H9 (cell line): ENCODE data around the gene IL20RA. TPM values are rescaled to one million over a fixed set of nuclear protein-coding genes. Genes with fewer than 3 reads are reported as not detected.
A peak's percentile ranks its signal among the peaks of the same experiment; 100 is the strongest.

Experiments
- DNase-seq: peaks from one replicate; pipeline ENCODE4 v3.0.0-alpha.2; 2017
- H2AFZ ChIP-seq: one replicate; pipeline ENCODE4 v1.6.1; 2013; ENCODE audit warnings: mild to moderate bottlenecking, low read length, control low read depth, moderate library complexity
- H2AK5ac ChIP-seq: 2 replicates; pipeline ENCODE4 v1.6.1; 2013; ENCODE audit warnings: low read length, control low read depth, mixed read lengths; ENCODE audit not compliant: insufficient read length
- H2BK120ac ChIP-seq: one replicate; pipeline ENCODE4 v1.6.1; 2013; ENCODE audit warnings: low read depth, mild to moderate bottlenecking, low read length, control low read depth, inconsistent platforms; ENCODE audit not compliant: poor library complexity, severe bottlenecking
- H2BK12ac ChIP-seq: 2 replicates; pipeline ENCODE4 v1.6.1; 2013; ENCODE audit warnings: low read length, control low read depth, mixed read lengths, low read depth; ENCODE audit not compliant: insufficient read length
- H2BK15ac ChIP-seq: 2 replicates; pipeline ENCODE4 v1.6.1; 2013; ENCODE audit warnings: low read depth, low read length, control low read depth
- H2BK20ac ChIP-seq: one replicate; pipeline ENCODE4 v1.6.1; 2013; ENCODE audit warnings: low read depth, mild to moderate bottlenecking, low read length, control low read depth, inconsistent platforms; ENCODE audit not compliant: poor library complexity, severe bottlenecking
- H2BK5ac ChIP-seq: 2 replicates; pipeline ENCODE4 v1.6.1; 2013; ENCODE audit warnings: low read length, control low read depth, mixed read lengths; ENCODE audit not compliant: insufficient read length
- H3K14ac ChIP-seq: 2 replicates; pipeline ENCODE4 v1.6.1; 2013; ENCODE audit warnings: low read length, control low read depth; ENCODE audit not compliant: insufficient read depth
- H3K18ac ChIP-seq: 2 replicates; pipeline ENCODE4 v1.6.1; 2013; ENCODE audit warnings: low read depth, mild to moderate bottlenecking, mixed read lengths, low read length, control low read depth; ENCODE audit not compliant: insufficient read length
- H3K23ac ChIP-seq: 2 replicates; pipeline ENCODE4 v1.6.1; 2013; ENCODE audit warnings: low read length, control low read depth, mixed read lengths, low read depth; ENCODE audit not compliant: insufficient read length
- H3K23me2 ChIP-seq: 2 replicates; pipeline ENCODE4 v1.6.1; 2013; ENCODE audit warnings: low read depth, mild to moderate bottlenecking, mixed read lengths, low read length, control low read depth; ENCODE audit not compliant: insufficient read length, poor library complexity, severe bottlenecking
- H3K27ac ChIP-seq: 2 replicates; pipeline ENCODE4 v1.5.1; 2013; ENCODE audit warnings: low read length, control low read depth, mixed read lengths, low read depth; ENCODE audit not compliant: insufficient read length
- H3K27me3 ChIP-seq: 2 replicates; pipeline ENCODE4 v1.6.1; 2013; ENCODE audit warnings: low read length, control low read depth, inconsistent platforms; ENCODE audit not compliant: insufficient read depth
- H3K4ac ChIP-seq: 2 replicates; pipeline ENCODE4 v1.6.1; 2013; ENCODE audit warnings: low read depth, mild to moderate bottlenecking, control low read depth, inconsistent platforms, low read length, moderate library complexity
- H3K4me1 ChIP-seq: 2 replicates; pipeline ENCODE4 v1.6.1; 2013; ENCODE audit warnings: low read length, control low read depth, inconsistent platforms; ENCODE audit not compliant: insufficient read depth
- H3K4me2 ChIP-seq: 2 replicates; pipeline ENCODE4 v1.6.1; 2013; ENCODE audit warnings: low read length, control low read depth, mixed read lengths; ENCODE audit not compliant: insufficient read length, insufficient read depth
- H3K56ac ChIP-seq: 2 replicates; pipeline ENCODE4 v1.6.1; 2013; ENCODE audit warnings: low read depth, mild to moderate bottlenecking, mixed read lengths, low read length, control low read depth; ENCODE audit not compliant: insufficient read length
- H3K79me1 ChIP-seq: 2 replicates; pipeline ENCODE4 v1.6.1; 2013; ENCODE audit warnings: low read depth, mild to moderate bottlenecking, moderate library complexity, low read length, control low read depth, inconsistent platforms; ENCODE audit not compliant: insufficient read depth, poor library complexity, severe bottlenecking
- H3K79me2 ChIP-seq: 2 replicates; pipeline ENCODE4 v1.6.1; 2013; ENCODE audit warnings: low read length, control low read depth, inconsistent platforms; ENCODE audit not compliant: insufficient read depth
- H3K9ac ChIP-seq: 2 replicates; pipeline ENCODE4 v1.6.1; 2013; ENCODE audit warnings: low read length, control low read depth, mixed read lengths; ENCODE audit not compliant: insufficient read length; ENCODE audit errors: extremely low read depth
- H3K9me3 ChIP-seq: one replicate; pipeline ENCODE4 v1.6.1; 2013; ENCODE audit warnings: low read depth, low read length, inconsistent platforms; ENCODE audit not compliant: control insufficient read depth
- H3T11ph ChIP-seq: one replicate; pipeline ENCODE4 v1.6.1; 2013; ENCODE audit warnings: mild to moderate bottlenecking, low read length, control low read depth, inconsistent platforms
- H4K20me1 ChIP-seq: one replicate; pipeline ENCODE4 v1.6.1; 2013; ENCODE audit not compliant: control insufficient read depth, insufficient read length, insufficient read depth
- H4K5ac ChIP-seq: 2 replicates; pipeline ENCODE4 v1.6.1; 2013; ENCODE audit warnings: low read depth, mild to moderate bottlenecking, mixed read lengths, low read length, control low read depth; ENCODE audit not compliant: insufficient read length
- H4K8ac ChIP-seq: replicated peaks from 2 replicates; pipeline ENCODE4 v1.6.1; 2013; ENCODE audit warnings: low read length, control low read depth, mixed read lengths, low read depth; ENCODE audit not compliant: insufficient read length
- H4K91ac ChIP-seq: 2 replicates; pipeline ENCODE4 v1.6.1; 2013; ENCODE audit warnings: low read depth, mild to moderate bottlenecking, moderate library complexity, mixed read lengths, low read length, control low read depth; ENCODE audit not compliant: insufficient read length
- H3K27ac Mint-ChIP-seq, 3 experiments: 2 replicates in 2 of 3; 3 replicates in 1 of 3; pipeline ENCODE4 v1.8.0; 2020 to 2021; ENCODE audit warnings: mixed read lengths in 3 of 3, mild to moderate bottlenecking in 1 of 3, moderate library complexity in 1 of 3
- H3K27me3 Mint-ChIP-seq: 2 replicates; pipeline ENCODE4 v1.8.0; 2021; ENCODE audit warnings: low read depth, mild to moderate bottlenecking, moderate library complexity, mixed read lengths
- H3K36me3 Mint-ChIP-seq, 3 experiments: 2 replicates in 2 of 3; 3 replicates in 1 of 3; pipeline ENCODE4 v1.8.0; 2020 to 2021; ENCODE audit warnings: low read depth in 3 of 3, mixed read lengths in 3 of 3; ENCODE audit not compliant: insufficient read depth in 1 of 3
- H3K4me1 Mint-ChIP-seq, 2 experiments: 2 replicates each; pipeline ENCODE4 v1.8.0; 2020; ENCODE audit warnings: mixed read lengths in 2 of 2
- H3K4me3 Mint-ChIP-seq, 2 experiments: 2 replicates in 1 of 2; 3 replicates in 1 of 2; pipeline ENCODE4 v1.8.0; 2020 to 2021; ENCODE audit warnings: mild to moderate bottlenecking in 2 of 2, mixed read lengths in 2 of 2, moderate library complexity in 1 of 2
- H3K9me3 Mint-ChIP-seq, 2 experiments: 2 replicates in 1 of 2; 3 replicates in 1 of 2; pipeline ENCODE4 v1.8.0; 2020; ENCODE audit warnings: mild to moderate bottlenecking in 2 of 2, mixed read lengths in 2 of 2, moderate library complexity in 1 of 2
- WGBS: extraction: QIAGEN DNeasy Blood & Tissue Kit; methylation state at CpG from one replicate; pipeline ENCODE4 v1.1.7; 2013; ENCODE audit warnings: missing lambda C conversion rate, low lambda C conversion rate, mixed read lengths; ENCODE audit not compliant: insufficient read length; ENCODE audit errors: extremely low coverage; 5-methylcytosine and 5-hydroxymethylcytosine counted together
- total RNA-seq: library from RNA; stranded (reverse); gene quantifications from 2 replicates; pipeline ENCODE4 v1.2.1, GENCODE V29; 2021
- TF ChIP-seq, protein P1 (sequence below): fragments of 200-600 bp; sonication (generic); conservative IDR thresholded peaks from 3 replicates; pipeline ENCODE4 v1.8.0; 2021; ENCODE audit warnings: antibody characterized with exemption, mild to moderate bottlenecking

IL20RA gene
- total RNA-seq, 1 experiment from 2014 or later: 0.74 TPM

DNA sequence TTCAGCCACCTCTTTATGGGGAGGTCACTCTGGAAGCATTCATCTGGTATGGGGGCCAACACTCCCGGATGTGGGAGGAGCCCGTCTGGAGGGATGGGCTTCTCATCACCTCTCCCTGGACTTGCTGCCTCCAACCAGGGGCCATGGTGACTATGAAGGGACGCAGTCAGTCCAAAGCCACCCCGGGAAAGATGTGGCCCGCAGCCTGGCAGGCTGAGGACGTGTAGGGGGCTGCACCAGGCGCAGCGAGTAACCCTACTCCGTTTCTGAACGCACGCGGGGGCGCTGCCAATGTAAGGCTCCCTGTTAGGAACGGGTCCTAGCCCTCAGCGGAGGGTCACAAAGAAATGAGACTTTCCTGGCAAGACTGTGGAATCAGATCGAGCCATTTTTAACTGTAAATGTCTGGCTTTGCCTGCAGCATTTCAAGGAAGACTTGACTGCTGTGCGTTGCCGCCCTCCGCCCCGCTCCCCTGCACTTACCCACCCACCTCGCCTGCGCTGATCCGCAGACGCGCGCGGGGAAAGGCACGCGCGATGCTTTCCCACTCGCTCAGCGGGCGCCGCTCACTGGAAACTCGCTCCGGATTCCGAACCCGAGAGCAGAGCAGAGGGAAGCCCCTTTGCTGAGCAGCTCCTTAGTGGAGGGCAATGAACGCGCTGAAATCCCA lies 55.1 kb downstream of the IL20RA start:
- Histone ChIP-seq H3K9ac (peak overlapping the region; percentile 44), H3K27me3 (no peaks in the 10 kb centered on the region), H2BK5ac (no peak overlapping the region), H4K91ac (no peak overlapping the region), H4K5ac (no peak overlapping the region), H3K27ac (no peak overlapping the region), H3K9me3 (no peaks in the 10 kb centered on the region), H3K23me2 (peaks cover 7% of the 10 kb centered on the region), H2AFZ (peak overlapping the region; percentile 80), H2BK120ac (no peak overlapping the region), H3K18ac (peak overlapping the region; percentile 3), H3K4ac (no peak overlapping the region), H4K20me1 (no peaks in the 10 kb centered on the region), H4K8ac (no peak overlapping the region), H3T11ph (no peak overlapping the region), H3K56ac (no peak overlapping the region), H3K4me1 (peaks cover 6% of the 10 kb centered on the region; the same call in 1 of the 2 replicates), H2AK5ac (no peak overlapping the region), H3K23ac (no peak overlapping the region), H2BK15ac (no peak overlapping the region), H3K14ac (peak overlapping the region; percentile 27; the same call in 1 of the 2 replicates), H3K79me2 (no peaks in the 10 kb centered on the region), H2BK12ac (no peak overlapping the region), H3K4me2 (peak overlapping the region; percentile 71), H3K79me1 (no peaks in the 10 kb centered on the region), H2BK20ac (no peak overlapping the region)
- no CpG with 5 or more reads among the region's 40 CpGs for WGBS
- DNase-seq: peak; percentile 84
- peak overlapping the region; percentile 80 to 81 for H3K4me3 Mint-ChIP-seq
- peaks cover 26 to 27% of the 10 kb centered on the region in 2 experiments for H3K4me1 Mint-ChIP-seq
- H3K36me3 Mint-ChIP-seq: no peaks in the 10 kb centered on the region
- TF ChIP-seq, protein P1, sequence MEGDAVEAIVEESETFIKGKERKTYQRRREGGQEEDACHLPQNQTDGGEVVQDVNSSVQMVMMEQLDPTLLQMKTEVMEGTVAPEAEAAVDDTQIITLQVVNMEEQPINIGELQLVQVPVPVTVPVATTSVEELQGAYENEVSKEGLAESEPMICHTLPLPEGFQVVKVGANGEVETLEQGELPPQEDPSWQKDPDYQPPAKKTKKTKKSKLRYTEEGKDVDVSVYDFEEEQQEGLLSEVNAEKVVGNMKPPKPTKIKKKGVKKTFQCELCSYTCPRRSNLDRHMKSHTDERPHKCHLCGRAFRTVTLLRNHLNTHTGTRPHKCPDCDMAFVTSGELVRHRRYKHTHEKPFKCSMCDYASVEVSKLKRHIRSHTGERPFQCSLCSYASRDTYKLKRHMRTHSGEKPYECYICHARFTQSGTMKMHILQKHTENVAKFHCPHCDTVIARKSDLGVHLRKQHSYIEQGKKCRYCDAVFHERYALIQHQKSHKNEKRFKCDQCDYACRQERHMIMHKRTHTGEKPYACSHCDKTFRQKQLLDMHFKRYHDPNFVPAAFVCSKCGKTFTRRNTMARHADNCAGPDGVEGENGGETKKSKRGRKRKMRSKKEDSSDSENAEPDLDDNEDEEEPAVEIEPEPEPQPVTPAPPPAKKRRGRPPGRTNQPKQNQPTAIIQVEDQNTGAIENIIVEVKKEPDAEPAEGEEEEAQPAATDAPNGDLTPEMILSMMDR: no peak
- peak overlapping the region in 2 of 3 experiments; percentile 61 to 73; a peak in 3 of 7 replicates for H3K27ac Mint-ChIP-seq
- peaks cover 1% of the 10 kb centered on the region; the same call in 1 of the 2 replicates for H3K27me3 Mint-ChIP-seq
- H3K9me3 Mint-ChIP-seq: no peaks in the 10 kb centered on the region
